BJ (cell line): Measurements from ENCODE around the gene SCARF2. TPM values are rescaled to one million over a fixed set of nuclear protein-coding genes. Genes with fewer than 3 reads are reported as not detected.

Source experiments
- CTCF ChIA-PET: fragments of 350-600 bp; formaldehyde crosslinking; extraction: SDS; loops from one replicate; lab custom pipeline; 2021; ENCODE audit warnings: antibody characterized with exemption, inconsistent platforms; lab: Yijun Ruan, JAX
- POLR2A ChIA-PET: fragments of 300-600 bp; sonication (Branson Sonifier 250); formaldehyde crosslinking; extraction: SDS; loops from one replicate; lab custom pipeline; 2021; ENCODE audit warnings: antibody characterized with exemption; lab: Charles Lee
- DNase-seq: peaks from one replicate; pipeline ENCODE4 v3.0.0-alpha.2; 2011; ENCODE audit warnings: low read depth
- H3K27me3 ChIP-seq: 2 replicates; pipeline ENCODE4 v1.6.0; 2011; ENCODE audit warnings: low read length; ENCODE audit not compliant: control insufficient read depth, insufficient read depth
- H3K36me3 ChIP-seq: 2 replicates; pipeline ENCODE4 v1.5.1; 2011; ENCODE audit warnings: low read length; ENCODE audit not compliant: control insufficient read depth, insufficient read depth
- H3K4me3 ChIP-seq: 2 replicates; pipeline ENCODE4 v1.5.1; 2011; ENCODE audit warnings: low read depth, mild to moderate bottlenecking, control low read depth, low read length
- polyA plus RNA-seq: library from polyadenylated mRNA; depleted of rRNA; stranded (reverse); fragments of >200 nt; gene quantifications from 2 replicates; pipeline ENCODE4 v1.2.3, GENCODE V29; 2011
- TF ChIP-seq, protein P1 (sequence below): IDR thresholded peaks from 2 replicates; pipeline ENCODE4 v1.5.1; 2011; ENCODE audit warnings: low read depth, mild to moderate bottlenecking, control low read depth, inconsistent platforms, low read length, moderate library complexity; ENCODE audit not compliant: insufficient read depth

Gene SCARF2
- polyA plus RNA-seq, 1 experiment: 28.8 TPM

DNA sequence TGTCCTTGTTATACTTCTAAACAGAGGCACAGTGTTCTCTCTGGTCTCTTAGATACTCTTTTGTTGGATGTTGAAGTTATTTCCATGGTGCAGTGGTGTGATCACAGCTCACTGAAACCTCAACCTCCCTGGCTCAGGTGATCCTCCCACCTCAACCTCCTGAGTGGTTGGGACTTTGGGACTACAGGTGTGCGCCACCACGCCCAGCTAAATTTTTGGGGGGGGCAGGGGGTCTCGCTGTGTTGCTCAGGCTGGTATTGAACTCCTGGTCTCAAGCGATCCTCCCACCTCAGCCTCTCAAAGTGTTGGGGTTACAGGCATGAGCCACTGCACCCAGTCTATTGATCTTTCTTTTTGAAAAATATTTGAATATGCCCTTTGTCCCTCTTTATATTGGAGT is 28.7 kb downstream of the SCARF2 start:
- H3K4me3 ChIP-seq: no peak overlapping the region
- POLR2A ChIA-PET: no interaction called here
- CTCF ChIA-PET: interaction anchor here (2.9 kb wide), 1 partner anchor 47 kb away, joined by 12 read pairs; no protein-coding TSS in a partner anchor
- no peaks in the 10 kb centered on the region for H3K27me3 ChIP-seq
- TF ChIP-seq, protein P1, sequence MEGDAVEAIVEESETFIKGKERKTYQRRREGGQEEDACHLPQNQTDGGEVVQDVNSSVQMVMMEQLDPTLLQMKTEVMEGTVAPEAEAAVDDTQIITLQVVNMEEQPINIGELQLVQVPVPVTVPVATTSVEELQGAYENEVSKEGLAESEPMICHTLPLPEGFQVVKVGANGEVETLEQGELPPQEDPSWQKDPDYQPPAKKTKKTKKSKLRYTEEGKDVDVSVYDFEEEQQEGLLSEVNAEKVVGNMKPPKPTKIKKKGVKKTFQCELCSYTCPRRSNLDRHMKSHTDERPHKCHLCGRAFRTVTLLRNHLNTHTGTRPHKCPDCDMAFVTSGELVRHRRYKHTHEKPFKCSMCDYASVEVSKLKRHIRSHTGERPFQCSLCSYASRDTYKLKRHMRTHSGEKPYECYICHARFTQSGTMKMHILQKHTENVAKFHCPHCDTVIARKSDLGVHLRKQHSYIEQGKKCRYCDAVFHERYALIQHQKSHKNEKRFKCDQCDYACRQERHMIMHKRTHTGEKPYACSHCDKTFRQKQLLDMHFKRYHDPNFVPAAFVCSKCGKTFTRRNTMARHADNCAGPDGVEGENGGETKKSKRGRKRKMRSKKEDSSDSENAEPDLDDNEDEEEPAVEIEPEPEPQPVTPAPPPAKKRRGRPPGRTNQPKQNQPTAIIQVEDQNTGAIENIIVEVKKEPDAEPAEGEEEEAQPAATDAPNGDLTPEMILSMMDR: no peak
- peaks cover 8% of the 10 kb centered on the region for H3K36me3 ChIP-seq
- DNase-seq: no peak

- ChIA-PET POLR2A (no interaction called here), CTCF (interaction anchor here (0.8 to 2.9 kb wide), 4 partner anchors 11 to 48 kb away, joined by 3 to 12 read pairs (median 6); no protein-coding TSS in a partner anchor)
- DNase-seq: no peak
- TF ChIP-seq, protein P1: no peak
- H3K27me3 ChIP-seq: no peaks in the 10 kb centered on the region
- H3K4me3 ChIP-seq: no peak overlapping the region
- peaks cover 8% of the 10 kb centered on the region for H3K36me3 ChIP-seq
These were observed 29.8 kb downstream of the SCARF2 start for GRCh38 chr22:20407829-20408228.

DNA sequence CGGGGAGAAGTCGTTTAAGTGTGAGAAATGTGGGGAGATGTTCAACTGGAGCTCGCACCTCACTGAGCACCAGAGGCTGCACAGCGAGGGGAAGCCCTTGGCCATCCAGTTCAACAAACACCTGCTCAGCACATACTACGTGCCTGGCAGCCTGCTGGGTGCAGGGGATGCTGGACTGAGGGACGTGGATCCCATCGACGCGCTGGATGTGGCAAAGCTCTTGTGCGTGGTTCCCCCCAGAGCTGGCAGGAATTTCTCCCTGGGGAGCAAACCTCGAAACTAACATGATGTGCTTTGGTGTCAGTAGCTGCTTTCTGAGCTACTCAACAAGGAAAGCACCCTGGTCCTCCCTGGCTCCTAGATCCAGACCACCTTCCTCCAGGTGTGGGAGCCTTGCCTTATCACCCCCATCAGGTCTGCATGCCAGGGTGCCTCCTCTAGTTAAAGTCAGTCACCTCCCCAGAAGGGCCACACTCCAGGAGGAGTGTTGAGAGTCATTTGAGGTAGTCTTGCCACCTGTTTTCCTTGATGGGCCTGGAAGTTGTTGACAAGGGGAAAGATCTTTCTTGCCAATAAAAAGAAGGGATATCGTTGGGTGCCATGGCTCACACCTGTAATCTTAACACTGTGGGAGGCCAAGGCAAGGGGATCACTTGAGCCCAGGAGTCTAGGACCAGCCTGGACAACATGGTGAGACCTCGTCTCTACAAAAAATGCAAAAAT is 30.8 kb downstream of the SCARF2 start:
- H3K4me3 ChIP-seq: no peak overlapping the region
- TF ChIP-seq, protein P1: no peak
- ChIA-PET CTCF (interaction anchor here (0.7 to 2.9 kb wide), 5 partner anchors 11 to 469 kb away, joined by 3 to 12 read pairs (median 3); no protein-coding TSS in a partner anchor), POLR2A (no interaction called here)
- H3K36me3 ChIP-seq: peaks cover 8% of the 10 kb centered on the region
- no peak for DNase-seq
- H3K27me3 ChIP-seq: no peaks in the 10 kb centered on the region

GRCh38 chr22:20405931-20406685 is 31.5 kb downstream of the SCARF2 start:
- H3K27me3 ChIP-seq: no peaks in the 10 kb centered on the region
- no peak for DNase-seq
- H3K4me3 ChIP-seq: no peak overlapping the region
- POLR2A ChIA-PET: no interaction called here
- CTCF ChIA-PET: interaction anchor here (0.7 to 2.9 kb wide), 2 partner anchors 50 to 470 kb away, joined by 3 to 12 read pairs; no protein-coding TSS in a partner anchor
- H3K36me3 ChIP-seq: peaks cover 9% of the 10 kb centered on the region
- TF ChIP-seq, protein P1: no peak
